ENCODE results near the gene POLR3B.

DNA sequence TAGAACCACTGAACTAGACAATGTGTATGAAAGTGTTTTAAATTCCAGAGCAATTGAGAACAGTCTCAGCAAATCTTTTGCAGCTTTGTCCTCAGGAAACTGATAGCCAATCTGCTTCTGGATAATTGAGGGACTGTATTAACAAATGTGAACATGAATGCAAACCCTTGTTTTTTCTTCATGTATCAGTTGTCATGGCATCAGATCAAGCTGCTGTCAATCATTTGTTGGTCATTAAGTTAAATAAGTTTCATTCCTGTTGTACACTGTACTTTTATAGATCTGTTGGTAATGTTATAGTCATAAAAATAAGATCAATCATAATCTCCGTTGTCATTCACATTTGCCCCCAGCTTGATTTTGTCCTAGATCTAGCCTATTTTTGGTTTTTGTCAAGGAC, 159.8 kb downstream of the POLR3B start:
- TF ChIP-seq KDM1A (IDR thresholded peaks at IDR 0.05; ENCODE audit: borderline replicate concordance) (no peak), CTCF (IDR thresholded peaks at IDR 0.05 in 2 of 3, conservative IDR thresholded peaks at IDR 0.05 in 1 of 3; ENCODE audit: control insufficient read depth in 2 of 3, extremely low read depth in 1 of 3, insufficient read depth in 1 of 3, low read depth in 3 of 3, low read length in 3 of 3) (no peak)

Data from GM12878 (cell line).